Measurements from ENCODE around the gene VAC14. TPM values are rescaled to one million over a fixed set of nuclear protein-coding genes. Genes with fewer than 3 reads are reported as not detected.

VAC14 gene
- total RNA-seq, 4 donors from 2014 or later, result 25.7 to 49.5 (median 40.4) TPM

GRCh38 chr16:70656065-70656711 lies 144.8 kb downstream of the VAC14 start:
- WGBS, 2 donors, result 80 to 88% methylated on average over 7 to 8 of the region's 8 CpGs
- no peak for DNase-seq (ENCODE audit: low spot score in 2 of 2)
- H3K36me3 ChIP-seq, result peaks cover 0 to 62% (median 0%) of the 10 kb centered on the region in 3 donors
- peaks cover 0 to 39% (median 2%) of the 10 kb centered on the region in 4 donors for H3K4me1 ChIP-seq
- H3K4me3 ChIP-seq, result no peak overlapping the region
- no peaks in the 10 kb centered on the region for H3K27me3 ChIP-seq
- H3K9me3 ChIP-seq, result no peaks in the 10 kb centered on the region
- no peak overlapping the region for H3K27ac ChIP-seq
- no peak for TF ChIP-seq CTCF (IDR thresholded peaks at IDR 0.05)
- TF ChIP-seq POLR2A (IDR thresholded peaks at IDR 0.05), result no peak
- no peak for TF ChIP-seq EP300 (IDR thresholded peaks at IDR 0.05)

DNA sequence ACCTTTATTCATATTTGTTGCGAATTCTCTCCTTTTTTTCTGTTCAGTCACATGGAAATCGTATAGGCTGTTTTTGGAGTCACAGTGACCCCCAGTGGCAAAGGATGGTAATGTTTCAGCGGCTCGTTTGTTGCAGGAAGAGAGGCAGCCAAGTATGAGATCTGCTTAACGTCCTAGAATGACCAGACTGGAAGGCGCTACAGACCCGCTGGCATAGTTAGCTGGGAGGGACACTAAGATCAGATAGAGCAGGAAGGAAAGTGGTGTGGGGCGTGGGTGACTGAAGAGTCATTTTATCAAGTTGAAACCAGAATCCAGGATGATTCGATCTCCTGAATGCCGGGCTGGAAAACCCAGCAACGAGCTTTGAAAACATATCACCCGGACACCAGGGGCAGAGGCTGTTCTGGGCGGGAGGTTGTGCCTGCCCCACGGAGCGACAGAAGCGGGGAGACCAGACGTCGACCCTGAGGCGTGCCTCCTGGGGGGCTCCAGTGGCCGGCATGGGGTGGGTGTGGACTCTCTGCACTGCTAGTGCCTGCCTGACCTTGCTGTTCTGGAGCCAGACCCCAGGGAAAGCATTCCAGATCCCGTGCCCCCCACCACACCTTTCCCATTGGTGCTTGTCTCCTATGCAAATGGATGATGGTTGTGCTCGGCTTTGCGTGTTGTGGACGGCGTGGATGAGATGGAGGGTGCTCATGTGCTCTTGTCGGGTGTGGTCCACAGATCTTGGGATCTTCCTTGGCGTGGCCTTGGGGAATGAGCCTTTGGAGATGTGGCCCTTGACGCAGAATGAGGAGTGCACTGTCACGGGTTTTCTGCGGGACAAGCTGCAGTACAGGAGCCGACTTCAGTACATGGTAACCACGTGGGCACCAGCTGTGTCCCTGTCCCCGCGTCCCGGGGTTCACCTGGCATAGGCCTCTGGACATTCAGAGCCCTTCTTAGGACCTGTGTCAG lies 146.9 kb downstream of the VAC14 start:
- H3K27ac ChIP-seq, result peak overlapping the region in 3 of 4 donors; percentile 3 to 59 (median 29)
- WGBS, 2 donors, result 40 to 44% methylated on average over 35 of the region's 35 CpGs
- peak overlapping the region in 1 of 4 donors; percentile 27 for H3K4me3 ChIP-seq

DNA sequence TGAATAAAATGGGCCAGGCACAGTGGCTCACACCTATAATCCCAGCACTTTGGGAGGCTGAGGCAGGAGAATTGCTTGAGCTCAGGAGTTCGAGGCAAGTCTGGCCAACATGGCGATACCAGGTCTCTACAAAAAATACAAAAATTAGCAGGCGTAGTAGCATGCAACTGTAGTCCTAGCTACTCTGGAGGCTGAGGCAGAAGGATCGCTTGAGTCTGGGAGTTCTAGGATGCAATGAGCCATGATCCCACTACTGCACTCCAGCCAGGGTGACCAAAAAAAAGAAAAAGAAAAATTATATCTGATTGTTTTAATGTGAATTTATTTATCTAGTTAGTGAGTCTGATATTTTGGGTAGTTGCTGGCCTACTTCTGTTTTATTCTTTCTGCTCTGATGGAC lies 147.6 kb downstream of the VAC14 start:
- 78 to 82% methylated on average over 4 of the region's 4 CpGs for WGBS, 2 donors
- H3K27ac ChIP-seq, result peak overlapping the region in 2 of 4 donors; percentile 59 to 63

More for the DNA sequence above, 146.9 kb downstream of the VAC14 start:
- peaks cover 0 to 34% (median 2%) of the 10 kb centered on the region in 4 donors for H3K4me1 ChIP-seq
- TF ChIP-seq POLR2A (IDR thresholded peaks at IDR 0.05), result no peak
- TF ChIP-seq CTCF (IDR thresholded peaks at IDR 0.05), result peak; percentile 83 to 92 (median 90)
- peak in 1 of 2 donors; percentile 39 for TF ChIP-seq EP300 (IDR thresholded peaks at IDR 0.05)
- peaks cover 0 to 55% (median 0%) of the 10 kb centered on the region in 3 donors for H3K36me3 ChIP-seq
- no peaks in the 10 kb centered on the region for H3K9me3 ChIP-seq
- H3K27me3 ChIP-seq, result no peaks in the 10 kb centered on the region
- DNase-seq (ENCODE audit: low spot score in 2 of 2), result peak; percentile 79 to 96

GRCh38 chr16:70652322-70652721 lies 148.6 kb downstream of the VAC14 start:
- H3K36me3 ChIP-seq, result peaks cover 0 to 44% (median 0%) of the 10 kb centered on the region in 3 donors
- peaks cover 0 to 51% (median 5%) of the 10 kb centered on the region in 4 donors for H3K4me1 ChIP-seq
- no peaks in the 10 kb centered on the region for H3K27me3 ChIP-seq
- WGBS, 2 donors, result 65 to 66% methylated on average over 2 of the region's 2 CpGs
- no peak overlapping the region for H3K4me3 ChIP-seq
- H3K9me3 ChIP-seq, result no peaks in the 10 kb centered on the region
- DNase-seq (ENCODE audit: low spot score in 2 of 2), result no peak
- no peak for TF ChIP-seq CTCF (IDR thresholded peaks at IDR 0.05)
- no peak for TF ChIP-seq EP300 (IDR thresholded peaks at IDR 0.05)
- no peak for TF ChIP-seq POLR2A (IDR thresholded peaks at IDR 0.05)
- H3K27ac ChIP-seq, result peak overlapping the region in 2 of 4 donors; percentile 59 to 63

More for the DNA sequence above, 147.6 kb downstream of the VAC14 start:
- TF ChIP-seq POLR2A (IDR thresholded peaks at IDR 0.05) (no peak), CTCF (IDR thresholded peaks at IDR 0.05) (no peak), EP300 (IDR thresholded peaks at IDR 0.05) (no peak)
- Histone ChIP-seq H3K36me3 (peaks cover 0 to 53% (median 0%) of the 10 kb centered on the region in 3 donors), H3K9me3 (no peaks in the 10 kb centered on the region), H3K27me3 (no peaks in the 10 kb centered on the region), H3K4me3 (no peak overlapping the region), H3K4me1 (peaks cover 0 to 41% (median 5%) of the 10 kb centered on the region in 4 donors)
- DNase-seq (ENCODE audit: low spot score in 2 of 2), result no peak
